Iris pigment epithelial cell (primary cell): ENCODE data around the gene NOP16.

ENCODE experiments used
- DNase-seq: peaks from one replicate; pipeline ENCODE4 v3.0.0-alpha.2; 2011; ENCODE audit warnings: low read depth

Gene NOP16

GRCh38 chr5:176359658-176360057 lies 28.7 kb downstream of the NOP16 start:
- no peak for DNase-seq

- DNase-seq, result no peak
Observed at GRCh38 chr5:176356179-176356566, 32.2 kb downstream of the NOP16 start.

- DNase-seq, result no peak
Observed at GRCh38 chr5:176355400-176356178, 32.8 kb downstream of the NOP16 start.

- DNase-seq, result no peak
Observed at GRCh38 chr5:176353533-176353932, 34.9 kb downstream of the NOP16 start.

- peak; percentile 73 for DNase-seq
Observed at GRCh38 chr5:176352116-176352878, 36.1 kb downstream of the NOP16 start.

GRCh38 chr5:176350416-176350815 lies 38.0 kb downstream of the NOP16 start:
- DNase-seq, result no peak

- DNase-seq, result no peak
Observed at GRCh38 chr5:176342766-176343458, 45.5 kb downstream of the NOP16 start.

- no peak for DNase-seq
Observed at GRCh38 chr5:176342158-176342483, 46.3 kb downstream of the NOP16 start.

- DNase-seq, result no peak
Observed at GRCh38 chr5:176341325-176342157, 46.9 kb downstream of the NOP16 start.

GRCh38 chr5:176339304-176339703 lies 49.1 kb downstream of the NOP16 start:
- DNase-seq, result no peak

GRCh38 chr5:176337913-176338312 lies 50.5 kb downstream of the NOP16 start:
- DNase-seq, result peak; percentile 63

- no peak for DNase-seq
Observed at GRCh38 chr5:176334031-176334770, 54.2 kb downstream of the NOP16 start.
